HCT116 (cell line): ENCODE data around the gene NF1. TPM values are rescaled to one million over a fixed set of nuclear protein-coding genes. Genes with fewer than 3 reads are reported as not detected.

ENCODE experiments used
- ATAC-seq: fragments of 200-7000 bp; cut with Tn5 transposase; 2 replicates; pipeline ENCODE4 v1.9.1; 2020; ENCODE audit warnings: mild to moderate bottlenecking, moderate library complexity
- BruUV-seq: library from RNA; stranded (reverse); fragments of 400-500 nt; replicated peaks from 2 replicates; lab custom pipeline; 2021; lab: Mats Ljungman, UMichigan
- CTCF ChIA-PET: fragments of 300-600 bp; sonication (Branson Sonifier 250); formaldehyde crosslinking; loops from one replicate; lab custom pipeline; 2021; ENCODE audit warnings: antibody characterized with exemption; lab: Charles Lee
- POLR2A ChIA-PET: fragments of 300-600, 350-600 bp; sonication (Branson Sonifier 250); formaldehyde crosslinking; loops from one replicate; lab custom pipeline; 2021; ENCODE audit warnings: antibody characterized with exemption; lab: Charles Lee
- RAD21 ChIA-PET, 2 experiments: fragments of 300-600 bp; sonication (Branson Sonifier 250); formaldehyde crosslinking; loops; one replicate each; lab custom pipeline; 2023; ENCODE audit warnings: low total read pairs in 2 of 2; ENCODE audit not compliant: uncharacterized antibody in 2 of 2, unreplicated experiment in 2 of 2, low non-redundant PET in 1 of 2; lab: Charles Lee
- DNase-seq: peaks from one replicate; pipeline ENCODE4 v3.0.0-alpha.2; 2010; ENCODE audit warnings: low read depth, low spot score
- H2AFZ ChIP-seq: fragments of 200-600 bp; shearing (Covaris generic), sonication (generic); 2 replicates; pipeline ENCODE4 v1.6.1; 2017; ENCODE audit warnings: low read depth, mixed run types, mixed read lengths, antibody characterized with exemption, low read length; ENCODE audit not compliant: poor library complexity, severe bottlenecking
- H3K27ac ChIP-seq: 2 replicates; pipeline ENCODE4 v1.5.1; 2012; ENCODE audit warnings: low read depth, low read length
- H3K27me3 ChIP-seq: fragments of 200-600 bp; sonication (generic); 2 replicates; pipeline ENCODE4 v1.6.1; 2016; ENCODE audit warnings: mixed run types, low read length, mixed read lengths; ENCODE audit not compliant: insufficient read depth
- H3K36me3 ChIP-seq, 2 experiments: fragments of 200-500 bp in 1 of 2; fragments of 200-600 bp in 1 of 2; sonication (Bioruptor generic) in 1 of 2; sonication (generic) in 1 of 2; 2 replicates each; pipeline versions ENCODE4 v1.5.1 to v1.6.1; 2014 to 2016; ENCODE audit warnings: low read length in 2 of 2, inconsistent platforms in 1 of 2, mixed read lengths in 1 of 2, mixed run types in 1 of 2; ENCODE audit not compliant: insufficient read depth in 2 of 2, control insufficient read depth in 1 of 2
- H3K4me1 ChIP-seq, 2 experiments: fragments of 200-600 bp in 1 of 2; sonication (generic) in 1 of 2; 2 replicates each; pipeline versions ENCODE4 v1.5.1 to v1.6.1; 2012 to 2017; ENCODE audit warnings: low read length in 2 of 2, inconsistent platforms in 1 of 2, mild to moderate bottlenecking in 1 of 2, mixed read lengths in 1 of 2, mixed run types in 1 of 2, moderate library complexity in 1 of 2; ENCODE audit not compliant: insufficient read depth in 2 of 2, control insufficient read depth in 1 of 2
- H3K4me2 ChIP-seq: fragments of 200-600 bp; sonication (generic); 2 replicates; pipeline ENCODE4 v1.6.1; 2017; ENCODE audit warnings: mixed run types, low read length, mixed read lengths
- H3K4me3 ChIP-seq, 2 experiments: fragments of 200-600 bp in 1 of 2; sonication (generic) in 1 of 2; replicated peaks in 1 of 2; 2 replicates each; pipeline ENCODE4 v1.5.1; 2011 to 2016; ENCODE audit warnings: low read length in 2 of 2, control low read depth in 1 of 2, low read depth in 1 of 2, mild to moderate bottlenecking in 1 of 2, mixed read lengths in 1 of 2, mixed run types in 1 of 2
- H3K79me2 ChIP-seq: fragments of 200-600 bp; sonication (generic); 2 replicates; pipeline ENCODE4 v1.6.1; 2017; ENCODE audit warnings: mild to moderate bottlenecking, mixed run types, low read length, moderate library complexity, mixed read lengths; ENCODE audit not compliant: insufficient read depth
- H3K9ac ChIP-seq: fragments of 200-600 bp; sonication (generic); 2 replicates; pipeline ENCODE4 v1.6.1; 2016; ENCODE audit warnings: low read length, mixed read lengths
- H3K9me2 ChIP-seq: fragments of 200-600 bp; sonication (generic), shearing (Covaris generic); 2 replicates; pipeline ENCODE4 v1.6.1; 2017; ENCODE audit warnings: mixed run types, mild to moderate bottlenecking, moderate library complexity; ENCODE audit not compliant: insufficient read depth
- H3K9me3 ChIP-seq, 2 experiments: fragments of 200-500 bp in 1 of 2; fragments of 200-600 bp in 1 of 2; sonication (Bioruptor generic) in 1 of 2; sonication (generic) in 1 of 2; 2 replicates each; pipeline ENCODE4 v1.6.1; 2014 to 2017; ENCODE audit warnings: low read length in 2 of 2, mixed read lengths in 2 of 2, inconsistent platforms in 1 of 2, low read depth in 1 of 2, mild to moderate bottlenecking in 1 of 2, mixed run types in 1 of 2, moderate library complexity in 1 of 2; ENCODE audit not compliant: control insufficient read depth in 1 of 2, insufficient read depth in 1 of 2
- H4K20me1 ChIP-seq: fragments of 200-600 bp; sonication (generic), shearing (Covaris generic); 2 replicates; pipeline ENCODE4 v1.6.1; 2017; ENCODE audit warnings: mixed run types, mild to moderate bottlenecking, moderate library complexity; ENCODE audit not compliant: insufficient read depth
- CBX3 ChIP-seq: IDR thresholded peaks from 2 replicates; pipeline ENCODE4 v1.6.1; 2012; ENCODE audit warnings: low read depth
- EGR1 ChIP-seq: IDR thresholded peaks from 2 replicates; pipeline ENCODE4 v1.6.1; 2012; ENCODE audit warnings: low read depth
- ELF1 ChIP-seq: IDR thresholded peaks from 2 replicates; pipeline ENCODE4 v1.6.1; 2012; ENCODE audit warnings: low read depth, borderline replicate concordance
- EZH2 ChIP-seq: fragments of 200-600 bp; sonication (generic); IDR thresholded peaks from 2 replicates; pipeline ENCODE4 v1.6.1; 2017; ENCODE audit warnings: antibody characterized with exemption, mixed run types
- FOSL1 ChIP-seq: IDR thresholded peaks from 2 replicates; pipeline ENCODE4 v1.6.1; 2012; ENCODE audit warnings: low read depth
- POLR2A ChIP-seq: IDR thresholded peaks from 2 replicates; pipeline ENCODE4 v1.7.0; 2011; ENCODE audit warnings: borderline replicate concordance; ENCODE audit not compliant: insufficient read depth, insufficient read length; ENCODE audit errors: extremely low read depth
- RAD21 ChIP-seq: IDR thresholded peaks from 2 replicates; pipeline ENCODE4 v1.6.1; 2012; ENCODE audit warnings: low read depth, mild to moderate bottlenecking
- SRF ChIP-seq: IDR thresholded peaks from 2 replicates; pipeline ENCODE4 v1.6.1; 2012; ENCODE audit warnings: low read depth
- TCF7L2 ChIP-seq: IDR thresholded peaks from 2 replicates; pipeline ENCODE4 v1.7.0; 2011; ENCODE audit warnings: borderline replicate concordance, inconsistent platforms; ENCODE audit not compliant: insufficient read depth, insufficient read length; ENCODE audit errors: extremely low read depth
- YY1 ChIP-seq: IDR thresholded peaks from 2 replicates; pipeline ENCODE4 v1.6.1; 2011; ENCODE audit warnings: low read length, low read depth, moderate library complexity, mild to moderate bottlenecking; ENCODE audit not compliant: insufficient replicate concordance; ENCODE audit errors: extremely low read depth
- ZFX ChIP-seq: fragments of 450-650 bp; IDR thresholded peaks from 2 replicates; pipeline ENCODE4 v1.6.1; 2017
- ZNF274 ChIP-seq: fragments of 200-500 bp; sonication (Bioruptor generic); IDR thresholded peaks from 2 replicates; pipeline ENCODE4 v1.6.1; 2014; ENCODE audit warnings: mild to moderate bottlenecking, low read depth, low read length, inconsistent platforms
- intact Hi-C: fragments of 100-400 bp; cut with micrococcal nuclease; formaldehyde crosslinking; loops from 2 replicates; pipeline ENCODE4 v1.10.0; 2022
- total RNA-seq: library from RNA; stranded (reverse); gene quantifications from one replicate; pipeline ENCODE4 v1.2.1, GENCODE V29; 2021; ENCODE audit not compliant: unreplicated experiment

Gene NF1
- total RNA-seq, 1 experiment from 2014 or later, result 20.8 TPM

GRCh38 chr17:31389657-31390381 lies 295.0 kb downstream of the NF1 start:
- no TSS peak for BruUV-seq
- CTCF ChIA-PET, result interaction anchor here (0.6 to 2.4 kb wide), 9 partner anchors 8 to 494 kb away, joined by 3 to 16 read pairs (median 6); no protein-coding TSS in a partner anchor
- H2AFZ ChIP-seq, result no peak overlapping the region
- H3K4me1 ChIP-seq, result no peaks in the 10 kb centered on the region
- H3K9ac ChIP-seq, result no peak overlapping the region
- H3K27me3 ChIP-seq, result no peaks in the 10 kb centered on the region
- ATAC-seq (no peak; the same call in 1 of the 2 replicates), DNase-seq (no peak)
- intact Hi-C loops, result loop anchor here (1.0 to 5.0 kb wide), 2 partner anchors 135 to 452 kb away; no protein-coding TSS in a partner anchor
- no peaks in the 10 kb centered on the region for H3K79me2 ChIP-seq
- no peaks in the 10 kb centered on the region for H3K9me3 ChIP-seq
- no peak overlapping the region for H3K4me2 ChIP-seq
- POLR2A ChIA-PET, result interaction anchor here (1.3 kb wide), 1 partner anchor 128 kb away, joined by 3 read pairs; no protein-coding TSS in a partner anchor
- no peak overlapping the region for H3K4me3 ChIP-seq
- TF ChIP-seq EGR1 (no peak), ZFX (no peak), ELF1 (no peak), ZNF274 (no peak), FOSL1 (no peak), TCF7L2 (no peak), EZH2 (no peak), CBX3 (no peak), SRF (no peak), POLR2A (no peak), RAD21 (no peak), YY1 (no peak)
- no peaks in the 10 kb centered on the region for H3K36me3 ChIP-seq
- H3K9me2 ChIP-seq, result no peaks in the 10 kb centered on the region
- H4K20me1 ChIP-seq, result no peaks in the 10 kb centered on the region
- no peak overlapping the region for H3K27ac ChIP-seq
- RAD21 ChIA-PET, result interaction anchor here (0.5 to 1.3 kb wide), 3 partner anchors 8 to 128 kb away, joined by 3 to 7 read pairs (median 4); no protein-coding TSS in a partner anchor
